PC-9 (cell line): ENCODE results near the gene ALK.

ENCODE experiments used
- EZH2 ChIP-seq: fragments of 200-600 bp; sonication (generic); IDR thresholded peaks from 2 replicates; pipeline ENCODE4 v1.8.0; 2017; ENCODE audit warnings: antibody characterized with exemption, low read depth
- TF ChIP-seq, protein P1 (sequence below): fragments of 200-600 bp; sonication (generic); conservative IDR thresholded peaks from 2 replicates; pipeline ENCODE4 v1.6.1; 2017; ENCODE audit warnings: mixed run types, antibody characterized with exemption, mild to moderate bottlenecking, moderate library complexity

GRCh38 chr2:29215739-29216608 lies 705.4 kb downstream of the ALK start:
- no peak for TF ChIP-seq EZH2
- TF ChIP-seq, protein P1, sequence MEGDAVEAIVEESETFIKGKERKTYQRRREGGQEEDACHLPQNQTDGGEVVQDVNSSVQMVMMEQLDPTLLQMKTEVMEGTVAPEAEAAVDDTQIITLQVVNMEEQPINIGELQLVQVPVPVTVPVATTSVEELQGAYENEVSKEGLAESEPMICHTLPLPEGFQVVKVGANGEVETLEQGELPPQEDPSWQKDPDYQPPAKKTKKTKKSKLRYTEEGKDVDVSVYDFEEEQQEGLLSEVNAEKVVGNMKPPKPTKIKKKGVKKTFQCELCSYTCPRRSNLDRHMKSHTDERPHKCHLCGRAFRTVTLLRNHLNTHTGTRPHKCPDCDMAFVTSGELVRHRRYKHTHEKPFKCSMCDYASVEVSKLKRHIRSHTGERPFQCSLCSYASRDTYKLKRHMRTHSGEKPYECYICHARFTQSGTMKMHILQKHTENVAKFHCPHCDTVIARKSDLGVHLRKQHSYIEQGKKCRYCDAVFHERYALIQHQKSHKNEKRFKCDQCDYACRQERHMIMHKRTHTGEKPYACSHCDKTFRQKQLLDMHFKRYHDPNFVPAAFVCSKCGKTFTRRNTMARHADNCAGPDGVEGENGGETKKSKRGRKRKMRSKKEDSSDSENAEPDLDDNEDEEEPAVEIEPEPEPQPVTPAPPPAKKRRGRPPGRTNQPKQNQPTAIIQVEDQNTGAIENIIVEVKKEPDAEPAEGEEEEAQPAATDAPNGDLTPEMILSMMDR, result no peak
